GM12892 (cell line): ENCODE results near the gene SYT14.
"Not testable (repeated sequence)": the region's sequence is repeated elsewhere in the genome, so short reads cannot be mapped to it uniquely, and the experiment has no call there.

ENCODE experiments used
- POLR2A ChIP-seq: IDR thresholded peaks from 2 replicates; pipeline ENCODE4 v1.6.1; 2011; ENCODE audit warnings: low read depth, low read length, control low read depth
- TAF1 ChIP-seq: IDR thresholded peaks from 2 replicates; pipeline ENCODE4 v1.6.1; 2011; ENCODE audit warnings: low read depth, mild to moderate bottlenecking, control low read depth, low read length, borderline replicate concordance

DNA sequence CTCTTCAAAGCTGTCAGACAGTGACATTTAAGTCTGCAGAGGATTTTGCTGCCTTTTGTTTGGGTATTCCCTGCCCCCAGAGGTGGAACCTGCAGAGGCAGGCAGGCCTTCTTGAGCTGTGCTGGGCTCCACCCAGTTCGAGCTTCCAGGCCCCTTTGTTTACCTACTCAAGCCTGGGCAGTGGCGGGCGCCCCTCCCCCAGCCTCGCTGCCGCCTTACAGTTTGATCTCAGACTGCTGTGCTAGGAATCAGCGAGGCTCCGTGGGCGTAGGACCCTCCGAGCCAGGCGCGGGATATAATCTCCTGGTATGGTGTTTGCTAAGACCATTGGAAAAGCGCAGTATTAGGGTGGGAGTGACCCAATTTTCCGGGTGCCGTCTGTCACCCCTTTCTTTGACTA is 40.7 kb downstream of the SYT14 start:
- not testable (repeated sequence) for TF ChIP-seq TAF1, POLR2A
